ENCODE measurements around the gene GMCL2. TPM values are rescaled to one million over a fixed set of nuclear protein-coding genes. Genes with fewer than 3 reads are reported as not detected.

GMCL2 gene
- total RNA-seq, 4 donors from 2014 or later: not detected

GRCh38 chr5:178170455-178170854, 16.7 kb downstream of the GMCL2 start:
- intact Hi-C loops (cut with DNase I): no loop called here

DNA sequence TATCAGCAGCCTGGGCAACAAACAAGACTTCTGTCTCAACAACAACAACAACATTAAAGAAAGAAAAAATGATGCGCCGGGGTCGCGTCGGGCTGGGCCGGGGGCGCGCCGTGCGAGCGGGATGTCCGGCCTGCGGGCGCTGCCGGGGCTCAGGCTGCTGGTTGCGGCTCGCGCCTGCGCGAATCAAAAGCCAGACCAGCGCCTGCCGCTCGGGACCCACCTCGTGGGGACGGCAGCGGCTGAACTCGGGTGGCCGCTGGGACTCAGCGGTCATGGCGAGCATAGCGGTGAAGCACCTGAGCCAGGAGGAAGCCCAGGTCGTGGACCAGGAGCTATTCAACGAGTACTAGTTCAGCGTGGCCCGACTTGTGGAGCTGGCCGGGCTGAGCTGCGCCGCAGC, 21.6 kb downstream of the GMCL2 start:
- Histone ChIP-seq H3K27ac (replicated peaks in 1 of 4) (no peak overlapping the region), H3K36me3 (no peaks in the 10 kb centered on the region), H3K4me1 (peaks cover 7 to 10% (median 9%) of the 10 kb centered on the region in 4 donors), H3K27me3 (peaks cover 0 to 56% (median 4%) of the 10 kb centered on the region in 4 donors), H3K9me3 (no peaks in the 10 kb centered on the region), H3K4me3 (no peak overlapping the region)
- TF ChIP-seq EP300 (IDR thresholded peaks at IDR 0.05): no peak
- no peak for TF ChIP-seq POLR2AphosphoS5 (IDR thresholded peaks at IDR 0.05)
- TF ChIP-seq CTCF (IDR thresholded peaks at IDR 0.05): no peak
- no peak for TF ChIP-seq POLR2A (IDR thresholded peaks at IDR 0.05; ENCODE audit: low read depth)
- 59% methylated on average over 24 of the region's 38 CpGs for WGBS
- DNase-seq (ENCODE audit: extremely low spot score): no peak
- intact Hi-C loops (cut with DNase I): no loop called here

More at GRCh38 chr5:178170455-178170854, 16.7 kb downstream of the GMCL2 start:
- 86% methylated on average over 2 of the region's 2 CpGs for WGBS
- no peak for DNase-seq (ENCODE audit: extremely low spot score)
- Histone ChIP-seq H3K4me3 (no peak overlapping the region), H3K4me1 (no peaks in the 10 kb centered on the region), H3K9me3 (no peaks in the 10 kb centered on the region), H3K36me3 (no peaks in the 10 kb centered on the region), H3K27ac (replicated peaks in 1 of 4) (no peak overlapping the region), H3K27me3 (peaks cover 0 to 16% (median under 1%) of the 10 kb centered on the region in 4 donors)
- TF ChIP-seq POLR2A (IDR thresholded peaks at IDR 0.05; ENCODE audit: low read depth): no peak
- TF ChIP-seq POLR2AphosphoS5 (IDR thresholded peaks at IDR 0.05): no peak
- no peak for TF ChIP-seq CTCF (IDR thresholded peaks at IDR 0.05)
- TF ChIP-seq EP300 (IDR thresholded peaks at IDR 0.05): no peak

- no peaks in the 10 kb centered on the region for H3K9me3 ChIP-seq
- H3K4me1 ChIP-seq: peaks cover 7 to 10% (median 9%) of the 10 kb centered on the region in 4 donors
- intact Hi-C loops (cut with DNase I): loop anchor here (1.0 kb wide), 1 partner anchor 88 kb away; no protein-coding TSS in a partner anchor
- H3K36me3 ChIP-seq: no peaks in the 10 kb centered on the region
- DNase-seq (ENCODE audit: extremely low spot score): peak; percentile 93
- H3K4me3 ChIP-seq: peak overlapping the region in 3 of 4 donors; percentile 20 to 50 (median 25)
- WGBS: 7% methylated on average over 25 of the region's 33 CpGs
- TF ChIP-seq CTCF (IDR thresholded peaks at IDR 0.05) (peak; percentile 98 to 100 (median 98)), POLR2A (IDR thresholded peaks at IDR 0.05; ENCODE audit: low read depth) (no peak), POLR2AphosphoS5 (IDR thresholded peaks at IDR 0.05) (peak in 1 of 2 donors; percentile 53), EP300 (IDR thresholded peaks at IDR 0.05) (no peak)
- H3K27me3 ChIP-seq: peaks cover 0 to 56% (median 4%) of the 10 kb centered on the region in 4 donors
- H3K27ac ChIP-seq (replicated peaks in 1 of 4): no peak overlapping the region
Measured at GRCh38 chr5:178163772-178164735, 23.1 kb downstream of the GMCL2 start.

- Histone ChIP-seq H3K36me3 (no peaks in the 10 kb centered on the region), H3K27ac (replicated peaks in 1 of 4) (no peak overlapping the region), H3K27me3 (peaks cover 0 to 53% (median 4%) of the 10 kb centered on the region in 4 donors), H3K9me3 (no peaks in the 10 kb centered on the region), H3K4me1 (peaks cover 7 to 10% (median 9%) of the 10 kb centered on the region in 4 donors), H3K4me3 (no peak overlapping the region)
- TF ChIP-seq CTCF (IDR thresholded peaks at IDR 0.05) (no peak), POLR2A (IDR thresholded peaks at IDR 0.05; ENCODE audit: low read depth) (no peak), POLR2AphosphoS5 (IDR thresholded peaks at IDR 0.05) (no peak), EP300 (IDR thresholded peaks at IDR 0.05) (no peak)
- intact Hi-C loops (cut with DNase I): no loop called here
- DNase-seq (ENCODE audit: extremely low spot score): no peak
- WGBS: 81% methylated on average over 8 of the region's 9 CpGs
Measured at GRCh38 chr5:178162481-178162880, 24.7 kb downstream of the GMCL2 start.
